NCI-H1092 (cell line): Measurements from ENCODE around the gene TMEM178B.

Experiments used
- DNase-seq: peaks from one replicate; lab custom pipeline; 2025; lab: John Stamatoyannopoulos, UW

The TMEM178B gene

DNA sequence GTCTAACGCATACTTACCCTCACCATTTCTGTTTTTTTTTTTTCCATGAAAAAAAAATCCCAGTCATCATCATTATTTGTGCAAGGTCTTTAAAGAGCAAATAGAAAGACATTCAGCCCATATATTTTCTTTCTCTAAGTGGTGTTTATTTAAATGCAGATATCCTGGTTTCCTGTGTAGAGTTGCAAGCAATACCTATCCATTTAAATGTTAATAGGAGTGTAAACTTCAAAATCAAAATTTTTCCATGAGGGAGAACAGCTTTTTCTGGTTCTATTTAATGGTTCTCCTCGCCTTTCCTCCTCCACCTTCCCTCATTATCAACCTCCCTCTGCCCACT is 357.2 kb downstream of the TMEM178B start:
- no peak for DNase-seq

DNA sequence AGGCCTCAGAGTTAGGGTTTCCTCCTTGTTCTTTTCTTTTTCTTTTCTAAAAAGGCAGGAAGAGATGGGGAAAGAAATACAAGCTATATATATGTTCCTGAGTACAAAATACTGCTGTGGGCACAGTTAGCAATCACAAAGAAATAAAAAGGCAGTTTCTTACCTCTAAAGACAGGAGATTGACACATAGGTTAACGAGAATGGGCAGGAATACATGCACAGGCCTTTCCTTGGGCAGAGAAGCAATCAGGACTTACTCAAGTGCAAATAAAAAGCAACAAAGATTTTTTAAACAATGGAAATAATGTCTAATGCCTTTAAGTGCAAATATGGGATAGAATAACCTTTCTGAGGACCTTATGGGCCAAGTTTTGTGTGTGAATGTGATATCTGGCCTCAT is 357.8 kb downstream of the TMEM178B start:
- DNase-seq = no peak

DNA sequence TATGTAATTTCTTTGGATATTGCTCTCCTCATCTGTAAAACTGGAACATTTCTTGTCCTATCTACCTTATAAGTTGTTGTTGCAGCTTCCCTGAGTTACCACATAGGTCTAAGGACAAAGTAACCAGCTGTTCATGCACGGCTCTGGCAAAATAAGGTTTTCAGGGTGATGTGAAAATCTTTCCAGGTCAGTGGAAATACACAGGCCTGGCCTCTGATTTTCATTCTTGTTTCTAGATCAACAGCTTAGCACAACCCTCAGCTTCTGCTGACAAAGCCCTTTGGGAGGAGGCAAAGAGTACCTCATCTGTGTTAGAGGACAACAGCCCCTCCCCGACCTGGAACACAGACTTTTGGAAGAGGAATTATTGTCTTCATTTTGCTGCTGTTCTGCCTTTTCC is 359.8 kb downstream of the TMEM178B start:
- no peak for DNase-seq

DNA sequence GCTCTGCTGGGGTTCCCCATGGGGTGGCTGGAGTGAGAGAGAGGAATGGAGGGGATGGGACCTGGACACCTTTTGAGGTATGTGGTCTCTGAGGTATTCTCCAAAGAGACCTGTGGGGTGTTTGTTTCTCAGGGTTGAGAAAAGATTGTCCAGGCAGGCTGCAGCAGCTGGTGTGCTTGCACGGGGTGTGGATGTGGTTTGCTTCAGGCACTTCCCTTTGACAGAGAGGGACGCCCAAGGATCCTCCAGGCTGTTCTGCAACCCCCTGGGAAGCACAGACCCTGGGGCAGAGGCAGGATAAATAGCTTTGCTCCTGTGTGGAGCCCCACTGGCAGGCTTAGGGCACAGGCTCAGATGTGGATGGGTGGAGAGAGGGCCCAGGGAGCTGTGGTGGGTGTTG is 362.3 kb downstream of the TMEM178B start:
- DNase-seq = no peak

DNA sequence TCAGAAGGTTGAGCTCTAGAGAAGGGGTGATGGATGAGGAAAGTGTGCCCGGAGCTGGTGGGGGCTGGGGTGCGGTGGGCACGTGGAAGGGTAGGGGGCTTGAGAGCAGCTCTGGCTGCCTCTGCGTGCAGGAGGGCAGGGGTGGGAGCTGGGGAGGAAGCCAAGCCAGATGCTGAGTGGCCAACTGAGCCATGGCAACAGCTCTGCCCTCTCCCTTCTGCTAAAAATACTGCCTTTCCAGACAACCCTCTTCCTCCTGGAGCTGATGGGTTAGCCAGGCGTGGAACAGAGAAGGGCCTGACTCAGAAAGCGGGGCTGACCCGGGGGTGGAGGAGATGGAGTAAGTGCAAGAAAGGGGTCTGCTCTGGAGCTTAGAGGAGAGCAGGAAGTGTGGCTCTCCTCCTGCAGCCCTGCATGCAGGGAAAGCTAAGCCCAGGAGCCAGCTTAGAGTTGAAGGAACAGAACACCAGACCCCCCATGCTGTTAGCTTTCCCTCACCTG is 362.8 kb downstream of the TMEM178B start:
- no peak for DNase-seq

DNA sequence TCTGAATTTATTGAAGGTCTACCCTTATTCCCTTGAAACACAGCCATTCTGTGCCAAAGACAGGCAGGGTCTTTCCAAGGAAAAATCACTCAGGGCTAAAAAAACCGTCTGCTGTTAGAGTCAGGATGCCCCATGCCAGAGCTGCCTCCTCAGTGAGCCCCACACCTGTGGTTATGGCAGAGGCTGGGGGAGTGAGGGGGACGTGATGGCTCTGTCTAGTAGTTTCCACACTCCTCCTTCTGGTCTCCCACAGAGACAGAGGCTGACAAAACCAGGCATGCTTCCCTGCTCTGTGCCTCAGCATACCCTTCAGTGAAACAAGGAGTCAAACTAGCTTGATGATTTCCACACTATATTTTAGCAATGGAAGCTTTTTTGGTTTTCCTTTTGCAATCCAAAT is 365.3 kb downstream of the TMEM178B start:
- no peak for DNase-seq

DNA sequence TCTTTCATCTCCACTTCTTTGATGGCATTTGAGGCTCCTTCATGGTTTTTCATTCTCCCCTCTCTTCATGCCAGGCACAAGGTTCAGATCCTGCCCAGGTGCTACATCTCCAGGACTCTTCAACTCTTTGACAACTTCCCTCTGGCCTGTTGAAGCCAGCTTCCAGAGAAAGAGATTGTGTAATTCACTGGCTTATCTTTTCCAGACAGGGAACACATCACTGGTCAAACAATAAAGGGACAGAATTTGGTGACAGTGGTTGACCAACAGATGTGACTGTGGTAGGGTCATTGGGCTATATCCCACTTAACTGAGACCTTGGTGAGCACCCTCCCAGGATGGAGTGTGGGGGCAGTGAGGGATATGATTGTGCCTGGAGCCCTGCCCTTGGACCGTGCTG is 365.9 kb downstream of the TMEM178B start:
- DNase-seq = no peak

DNA sequence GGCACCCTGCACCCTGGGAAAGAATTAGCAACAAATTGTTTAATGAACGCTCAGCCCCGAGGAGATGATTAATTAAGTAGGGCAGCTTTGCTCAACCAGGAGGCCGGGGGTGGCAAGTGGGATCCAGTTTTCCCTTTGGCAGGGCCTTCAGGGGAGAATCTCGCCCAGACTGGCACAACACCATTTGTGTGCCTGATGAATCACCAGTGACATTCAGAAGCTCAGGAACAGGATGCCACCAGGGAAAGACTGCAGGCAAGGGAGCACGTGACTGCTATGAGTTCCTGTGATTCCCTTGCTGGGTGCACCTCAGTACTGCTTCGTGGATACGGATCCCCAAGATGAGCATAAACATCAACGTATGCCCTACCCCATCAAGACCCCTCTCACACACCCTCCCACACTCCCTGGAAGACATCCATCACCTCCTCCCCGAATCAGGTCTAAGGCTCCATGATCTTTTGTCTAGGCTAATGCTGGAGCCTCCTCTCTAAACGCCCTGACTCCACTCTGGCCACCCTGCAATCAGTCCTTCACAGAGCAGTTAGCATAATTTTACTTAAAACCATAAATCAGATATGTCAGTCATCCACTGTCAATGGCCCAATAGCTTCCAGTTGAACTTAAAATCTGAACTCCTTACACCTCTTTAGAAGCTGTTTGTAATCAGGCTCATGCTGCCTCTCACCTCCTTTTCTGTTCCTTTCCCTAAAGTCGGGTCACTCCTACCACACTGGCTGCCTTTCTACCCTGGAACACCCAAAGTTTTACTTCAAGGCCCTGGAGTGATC is 368.2 kb downstream of the TMEM178B start:
- no peak for DNase-seq

DNA sequence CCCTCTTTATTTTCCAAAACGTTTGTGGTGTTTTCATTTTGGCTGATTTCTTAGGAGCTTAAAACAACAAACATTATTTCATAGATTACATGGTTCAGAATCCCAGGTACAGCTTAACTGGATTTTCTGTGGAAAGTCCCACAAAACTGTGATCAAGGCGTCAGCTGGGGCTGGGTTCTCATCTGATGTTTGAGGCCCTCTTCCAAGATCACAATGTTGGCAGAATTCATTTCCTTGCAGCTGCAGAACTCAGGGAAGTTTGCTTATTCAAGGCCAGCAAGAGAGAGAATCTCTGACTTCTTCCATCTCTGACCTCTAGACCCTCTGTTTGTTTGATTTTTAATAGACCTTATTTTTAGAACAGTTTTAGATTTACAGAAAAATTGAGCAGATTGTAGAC is 368.9 kb downstream of the TMEM178B start:
- DNase-seq = no peak

DNA sequence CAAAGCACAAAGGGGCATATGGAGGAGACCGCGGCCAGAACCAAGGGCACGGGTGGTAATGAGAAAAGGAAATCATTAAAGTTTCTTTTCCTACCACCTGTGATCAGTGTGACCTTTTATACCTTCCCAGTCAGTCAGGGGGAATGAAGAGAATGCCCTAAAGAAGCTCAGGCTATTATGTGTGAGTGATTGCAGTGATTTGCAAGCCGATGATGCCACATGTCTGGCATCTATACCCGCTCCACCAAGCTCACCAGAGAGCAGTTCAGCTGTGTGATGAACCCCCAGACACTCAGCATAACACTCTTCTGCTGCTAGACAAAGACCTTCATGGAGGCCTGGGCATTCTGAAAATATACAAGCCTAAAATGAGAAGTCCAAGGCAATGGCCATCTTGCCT is 371.1 kb downstream of the TMEM178B start:
- no peak for DNase-seq

DNA sequence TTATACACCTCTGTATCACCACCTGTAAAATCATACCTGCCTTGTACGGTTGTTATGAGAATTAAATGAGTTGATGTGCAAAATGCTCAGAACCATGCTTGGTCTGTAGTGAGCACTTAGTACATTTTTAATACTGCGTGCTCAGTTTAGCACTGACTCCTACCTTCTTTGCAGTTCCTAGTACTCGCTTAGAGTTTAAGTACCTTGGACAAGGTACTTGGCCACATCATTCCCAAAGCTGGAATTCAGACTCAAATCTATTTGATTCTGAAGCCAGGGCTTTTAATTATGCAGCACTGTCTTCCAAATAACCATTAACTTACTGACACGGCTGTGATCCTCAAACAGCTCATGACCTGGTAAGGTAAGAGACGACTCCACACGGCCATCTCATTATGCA is 377.4 kb downstream of the TMEM178B start:
- DNase-seq = no peak

DNA sequence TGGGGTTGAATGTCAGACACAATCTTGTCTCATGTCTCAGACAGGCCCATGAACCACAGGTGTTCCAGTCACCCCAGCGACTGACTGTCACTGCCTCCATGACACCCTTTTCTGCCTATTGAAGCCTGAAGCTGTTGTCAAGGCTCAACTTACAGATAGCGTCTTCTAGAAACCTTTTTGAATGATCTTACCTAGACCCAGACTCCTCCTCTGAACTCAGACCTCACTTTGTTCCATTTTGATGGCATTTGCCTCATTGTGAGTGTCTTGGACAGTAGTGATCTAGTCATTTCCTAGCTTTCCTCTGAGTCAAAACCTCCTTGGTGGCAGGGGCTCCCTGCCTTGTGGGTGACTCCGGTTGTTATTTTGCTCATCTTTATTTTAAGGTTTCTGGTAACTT is 379.0 kb downstream of the TMEM178B start:
- no peak for DNase-seq

DNA sequence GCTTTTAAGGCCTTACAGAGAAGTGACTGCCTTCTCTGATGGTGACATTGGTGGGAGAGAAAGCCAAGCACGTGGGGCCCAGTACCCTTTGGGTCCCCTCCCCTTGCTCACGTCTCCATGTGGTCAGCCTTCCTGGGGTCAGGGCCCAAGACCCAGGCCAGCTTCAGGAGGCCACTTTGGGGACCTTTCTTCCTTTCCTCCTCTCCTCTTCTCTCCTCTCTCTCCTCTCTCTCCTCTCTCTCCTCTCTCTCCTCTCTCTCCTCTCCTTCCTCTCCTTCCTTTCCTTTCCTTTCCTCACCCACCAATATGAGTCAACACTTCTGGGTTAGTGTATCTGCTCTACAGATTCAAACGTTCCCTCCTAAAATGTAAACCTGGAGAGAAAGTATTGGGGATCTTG is 380.5 kb downstream of the TMEM178B start:
- DNase-seq = no peak

DNA sequence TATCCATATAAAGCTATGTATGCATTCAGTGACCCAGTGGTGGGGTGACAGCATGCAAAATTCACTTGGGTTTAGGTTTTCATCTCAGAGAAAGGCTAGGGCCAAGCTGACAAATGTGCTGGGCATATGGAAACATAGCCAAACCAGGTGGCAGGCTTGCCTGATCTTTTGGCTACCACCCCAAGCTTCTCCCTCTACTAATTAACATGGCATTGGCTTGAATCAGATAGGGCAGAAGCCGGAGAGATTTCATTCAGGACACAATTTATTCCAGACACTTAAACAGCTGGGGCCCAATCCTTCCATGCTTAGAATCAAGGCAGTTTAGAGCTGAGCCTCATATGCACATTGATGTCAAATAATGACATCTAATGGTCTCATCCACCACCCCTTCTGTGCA is 381.9 kb downstream of the TMEM178B start:
- no peak for DNase-seq

DNA sequence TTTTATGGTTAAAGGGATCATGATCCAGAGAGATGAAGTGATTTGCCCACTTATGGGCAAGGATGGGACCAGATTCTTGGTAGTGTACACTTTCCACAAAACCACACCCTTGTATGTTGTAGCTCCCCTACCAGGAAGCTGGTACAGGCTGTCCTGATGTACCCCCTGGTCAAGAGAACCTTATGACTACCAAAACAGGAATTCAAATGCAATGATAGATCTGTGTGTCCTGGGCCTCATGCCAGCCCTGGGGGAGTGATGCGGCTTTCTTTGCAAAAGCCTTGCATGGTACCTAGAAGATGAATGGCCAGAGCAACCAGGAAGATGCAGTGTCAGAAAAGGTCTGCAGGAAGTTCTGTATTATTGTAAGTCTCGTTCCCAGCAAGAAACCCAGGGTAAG is 382.4 kb downstream of the TMEM178B start:
- no peak for DNase-seq

DNA sequence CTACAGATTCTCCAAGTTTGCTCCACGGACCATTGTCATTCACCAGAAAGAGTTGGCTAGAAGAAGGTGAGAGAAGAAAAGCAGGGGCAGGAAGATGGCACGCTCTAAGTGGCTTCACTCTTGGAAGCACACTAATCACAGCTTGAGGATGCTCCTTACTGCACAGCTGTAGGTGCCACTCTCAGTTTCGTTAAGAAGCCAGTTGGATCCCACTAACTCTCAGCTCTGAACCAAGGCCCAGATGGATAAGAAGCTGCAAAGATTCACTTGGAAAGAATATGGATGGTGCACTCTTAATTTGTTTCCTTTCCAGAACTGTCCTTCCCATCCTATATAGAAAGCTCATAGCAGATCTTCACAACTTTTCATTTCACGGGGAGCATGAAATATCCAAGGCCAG is 382.8 kb downstream of the TMEM178B start:
- no peak for DNase-seq

DNA sequence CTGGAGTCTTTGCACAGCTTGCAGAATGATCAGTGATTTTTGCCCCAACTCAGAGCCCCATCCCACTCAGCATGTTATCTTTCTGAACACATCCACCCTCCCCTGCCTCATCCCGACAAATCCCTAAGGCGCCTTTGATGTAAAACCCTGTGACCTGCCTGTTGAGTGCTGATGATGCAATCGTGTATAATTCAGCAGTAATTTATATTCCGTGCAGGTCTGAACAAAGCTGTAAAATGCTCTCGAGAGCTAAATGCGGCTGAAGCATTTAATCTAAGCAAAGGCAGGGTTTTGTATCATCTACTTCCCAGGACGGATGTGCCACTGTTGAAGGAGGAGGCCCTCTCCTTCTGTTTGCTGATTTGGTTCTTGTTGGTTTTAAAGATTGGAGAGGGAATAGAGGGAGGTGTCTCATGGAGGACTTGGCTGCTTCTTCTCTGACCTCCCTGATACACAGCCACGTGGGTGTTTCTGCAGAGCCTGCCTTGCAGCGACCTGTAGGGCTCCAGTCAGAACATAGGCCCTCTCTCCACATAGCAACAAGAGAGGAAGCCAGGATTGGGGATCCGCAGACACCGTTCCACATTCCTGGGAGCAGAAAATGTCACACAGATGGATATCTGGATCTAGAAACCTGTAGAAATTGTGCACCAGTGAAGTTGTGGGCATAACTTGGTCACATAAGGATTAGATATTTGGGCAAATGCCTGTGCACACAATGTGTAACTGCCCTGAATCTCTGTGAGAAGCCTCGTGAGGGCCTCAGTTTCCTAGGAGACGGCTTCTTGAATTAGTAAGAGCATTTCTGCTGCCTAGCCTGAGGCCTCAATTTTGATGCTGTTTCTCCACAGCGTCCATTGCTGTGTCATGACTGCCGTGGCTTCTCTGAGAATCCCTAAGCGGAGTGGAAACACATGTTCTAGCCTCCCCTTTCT is 387.2 kb downstream of the TMEM178B start:
- no peak for DNase-seq

DNA sequence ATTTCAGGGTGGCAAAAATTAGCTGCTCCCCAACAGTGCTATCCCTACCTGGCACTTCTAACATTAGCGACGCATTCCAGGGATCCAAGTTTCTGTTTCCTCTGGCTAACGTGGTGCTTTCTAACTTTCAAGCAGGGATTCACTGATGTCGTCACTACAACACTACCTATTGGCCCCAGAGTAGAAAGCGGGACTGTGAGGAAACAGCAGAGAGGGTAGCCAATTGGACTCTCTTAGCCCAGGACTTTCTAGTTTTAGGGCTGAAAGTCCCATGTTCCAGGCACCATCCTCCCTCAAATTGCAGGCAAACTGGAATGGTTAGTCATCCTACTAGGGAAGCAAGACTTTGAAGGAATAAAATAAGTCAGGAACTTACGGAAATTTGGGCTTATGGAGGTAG is 388.1 kb downstream of the TMEM178B start:
- DNase-seq = no peak

DNA sequence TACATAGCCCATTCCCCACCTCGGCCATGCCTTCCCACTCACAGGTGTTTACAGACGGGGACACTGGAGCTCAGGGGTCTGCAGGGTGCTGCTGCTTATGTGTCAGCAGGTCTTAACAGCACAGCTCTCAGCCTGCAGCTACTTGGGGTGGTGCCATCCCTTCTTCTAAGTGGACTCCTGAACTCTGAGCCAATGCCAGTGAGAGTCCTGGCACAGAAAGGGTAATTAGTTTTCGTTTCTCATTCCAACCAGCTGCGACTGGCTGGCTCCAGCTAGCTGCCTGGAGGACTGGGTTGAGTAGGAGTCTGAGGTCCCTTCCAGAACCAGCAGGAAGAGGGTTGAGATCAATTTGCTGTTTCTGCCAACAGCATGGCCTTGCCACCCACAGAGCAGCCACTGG is 389.1 kb downstream of the TMEM178B start:
- no peak for DNase-seq

DNA sequence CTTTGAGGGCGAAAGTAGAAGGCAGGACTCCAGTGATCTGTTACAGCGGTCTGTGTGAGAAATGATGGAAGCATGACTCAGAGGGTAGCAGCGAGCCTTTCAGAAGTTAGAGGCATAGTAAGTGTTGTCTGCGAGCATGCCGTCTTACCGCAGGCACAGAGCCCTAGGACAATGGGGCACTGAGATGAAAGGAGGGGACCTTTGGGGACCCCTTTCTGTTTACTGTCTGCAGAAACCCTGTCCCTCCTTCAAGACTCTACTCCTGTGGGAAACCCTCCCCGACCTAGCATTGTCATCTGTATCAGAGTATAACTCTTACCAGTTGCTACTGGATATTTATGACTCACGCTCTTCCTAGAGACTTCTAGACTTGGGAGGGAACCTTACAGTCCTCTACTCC is 390.1 kb downstream of the TMEM178B start:
- DNase-seq = no peak

DNA sequence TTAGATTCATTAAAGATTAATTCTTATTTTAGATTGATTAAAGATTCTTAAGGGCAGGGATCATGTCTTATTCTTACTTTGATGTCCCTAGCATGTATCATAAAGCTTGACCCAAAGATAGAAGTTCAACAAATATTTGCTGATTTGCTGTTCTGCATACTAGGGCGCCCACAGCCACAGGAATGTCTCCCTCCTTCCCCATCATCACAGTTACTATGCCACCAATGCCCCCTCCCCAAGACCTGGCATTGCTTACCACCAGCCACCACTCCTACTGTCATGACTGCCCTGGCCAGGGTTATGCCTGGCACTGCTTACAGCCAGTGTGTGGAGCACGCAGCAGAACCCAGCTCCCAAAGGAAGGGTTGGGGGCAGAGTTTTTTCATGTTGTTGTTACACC is 390.7 kb downstream of the TMEM178B start:
- no peak for DNase-seq

DNA sequence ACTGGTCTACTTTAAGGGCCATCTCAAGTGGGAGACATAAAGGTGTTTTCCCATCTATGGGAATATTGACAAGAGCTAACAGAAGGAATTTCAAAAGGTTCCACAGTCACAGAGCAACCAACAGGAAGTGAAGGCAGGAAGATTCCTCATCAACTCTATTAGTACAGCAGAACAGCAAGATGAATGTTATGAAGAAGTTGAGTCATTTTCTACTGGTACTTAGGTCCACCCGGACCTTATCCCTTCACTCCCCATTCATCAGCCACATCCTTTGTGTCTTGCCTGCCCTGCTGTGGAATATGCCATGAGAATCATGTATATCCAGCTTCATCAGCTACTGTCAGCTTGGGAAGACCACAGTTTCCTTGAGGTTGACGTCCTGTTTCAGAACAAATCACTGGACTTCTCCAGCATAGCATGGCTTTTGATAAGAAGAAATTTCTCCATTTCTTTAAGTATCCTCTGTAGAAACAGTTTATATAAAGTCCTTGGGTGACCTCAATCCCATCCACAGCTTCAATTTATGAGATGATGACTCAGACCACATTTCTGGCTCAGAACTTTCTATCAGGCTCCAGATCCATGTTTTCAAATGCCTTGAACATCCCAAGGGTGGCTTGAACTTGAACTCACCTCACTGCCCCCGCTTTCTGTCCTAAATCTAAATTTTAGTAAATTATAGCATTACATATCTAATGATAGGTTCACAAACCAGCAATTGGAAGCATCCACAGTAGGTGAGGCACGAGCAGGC is 392.5 kb downstream of the TMEM178B start:
- DNase-seq = no peak

DNA sequence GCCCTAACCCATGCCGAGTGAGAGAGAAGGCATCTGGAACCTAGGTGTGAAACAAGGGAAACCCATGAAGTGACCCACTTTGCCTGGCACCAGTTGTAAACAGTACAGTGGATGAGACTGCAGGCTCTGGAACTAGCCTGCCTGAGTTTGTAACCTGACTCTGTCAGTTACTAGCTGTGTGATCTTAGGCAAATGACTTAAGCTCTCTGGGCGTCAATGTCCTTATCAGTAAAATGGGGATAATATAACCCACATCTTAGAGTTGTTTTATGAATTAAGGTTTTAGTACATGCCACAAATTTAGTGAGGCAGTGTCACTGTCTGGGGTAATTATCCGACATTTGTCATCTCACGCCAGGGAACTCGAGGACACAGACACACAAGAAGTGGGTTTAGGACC is 394.5 kb downstream of the TMEM178B start:
- no peak for DNase-seq
